Lower lobe of right lung (tissue), 2 donors: ENCODE measurements around the gene TMEM179B. TPM values are rescaled to one million over a fixed set of nuclear protein-coding genes. Genes with fewer than 3 reads are reported as not detected.
A peak's percentile ranks its signal among the peaks of the same experiment; 100 is the strongest.
"Not testable (repeated sequence)": the region's sequence is repeated elsewhere in the genome, so short reads cannot be mapped to it uniquely, and the experiment has no call there.

ENCODE experiments used
- ATAC-seq, 2 donors: fragments of 200-7000 bp; cut with Tn5 transposase; one replicate each; pipeline ENCODE4 v1.9.1; 2020 to 2022; ENCODE audit warnings: mild to moderate bottlenecking in 2 of 2, moderate library complexity in 2 of 2
- DNase-seq: peaks from one replicate; pipeline ENCODE4 v3.0.0-alpha.2; 2020
- H3K27ac ChIP-seq: fragments of 200-600 bp; one replicate; pipeline ENCODE4 v1.8.0; 2022
- H3K27me3 ChIP-seq: fragments of 200-600 bp; one replicate; pipeline ENCODE4 v1.8.0; 2022; ENCODE audit warnings: low read depth
- H3K36me3 ChIP-seq: fragments of 200-600 bp; one replicate; pipeline ENCODE4 v1.8.0; 2022; ENCODE audit warnings: mild to moderate bottlenecking
- H3K4me1 ChIP-seq: fragments of 200-600 bp; one replicate; pipeline ENCODE4 v1.8.0; 2022
- H3K4me3 ChIP-seq: fragments of 200-600 bp; one replicate; pipeline ENCODE4 v1.8.0; 2022; ENCODE audit warnings: mild to moderate bottlenecking
- H3K9me3 ChIP-seq: fragments of 200-600 bp; one replicate; pipeline ENCODE4 v1.8.0; 2022
- CTCF ChIP-seq: fragments of 200-600 bp; IDR thresholded peaks from one replicate; pipeline ENCODE4 v1.8.0; 2022; ENCODE audit warnings: antibody characterized with exemption, mild to moderate bottlenecking
- intact Hi-C: fragments of 100-400 bp; cut with DNase I; formaldehyde crosslinking; loops from one replicate; pipeline ENCODE4 v1.11.0; 2022
- total RNA-seq: library from RNA; stranded (reverse); fragmentation: NEBNext Ultra II Directional; extraction: Animal tissue kit (Norgen Biotek cat#: 25700); gene quantifications from one replicate; pipeline ENCODE4 v1.2.1, GENCODE V29; 2021
- donor health status: DM: no; HTN: yes; CAD: no; lungs with severe emphysema.

TMEM179B gene
- total RNA-seq, 1 donor from 2014 or later, result 54.6 TPM

DNA sequence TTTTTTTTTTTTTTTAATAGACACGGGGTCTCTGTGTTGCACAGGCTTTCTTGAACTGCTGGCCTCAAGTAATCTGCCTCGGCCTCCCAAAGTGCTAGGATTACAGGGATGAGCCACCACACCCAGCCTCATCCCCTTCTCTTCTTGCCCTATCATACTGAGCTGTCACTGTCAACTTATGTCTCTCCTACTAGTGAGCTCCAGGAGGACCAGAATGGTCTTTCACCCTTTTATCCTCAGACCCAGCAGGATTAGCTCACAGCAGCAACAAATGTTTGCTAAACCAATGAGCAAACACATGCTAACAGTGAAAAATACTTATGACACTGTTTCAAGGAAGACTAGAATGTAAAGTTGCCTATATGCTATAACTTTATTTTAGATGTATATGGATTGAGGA is 24.5 kb downstream of the TMEM179B start:
- TF ChIP-seq CTCF, result no peak
- no peaks in the 10 kb centered on the region for H3K4me1 ChIP-seq
- H3K9me3 ChIP-seq, result no peaks in the 10 kb centered on the region
- DNase-seq (no peak), ATAC-seq (no peak)
- H3K36me3 ChIP-seq, result peaks cover 39% of the 10 kb centered on the region
- intact Hi-C loops, result no loop called here
- no peak overlapping the region for H3K4me3 ChIP-seq
- H3K27ac ChIP-seq, result no peak overlapping the region
- H3K27me3 ChIP-seq, result no peaks in the 10 kb centered on the region

GRCh38 chr11:62816557-62816956 is 29.4 kb downstream of the TMEM179B start:
- H3K4me3 ChIP-seq, result peak overlapping the region; percentile 4
- DNase-seq, result peak; percentile 57
- peak overlapping the region; percentile 32 for H3K27ac ChIP-seq
- peaks cover 77% of the 10 kb centered on the region for H3K36me3 ChIP-seq
- no peaks in the 10 kb centered on the region for H3K9me3 ChIP-seq
- intact Hi-C loops, result no loop called here
- no peak for TF ChIP-seq CTCF
- H3K4me1 ChIP-seq, result no peaks in the 10 kb centered on the region
- no peaks in the 10 kb centered on the region for H3K27me3 ChIP-seq
- peak; percentile 64 to 70 for ATAC-seq

- no peak for TF ChIP-seq CTCF
- H3K4me3 ChIP-seq, result peak overlapping the region; percentile 4
- peaks cover 83% of the 10 kb centered on the region for H3K36me3 ChIP-seq
- no peaks in the 10 kb centered on the region for H3K4me1 ChIP-seq
- H3K9me3 ChIP-seq, result no peaks in the 10 kb centered on the region
- peak overlapping the region; percentile 32 for H3K27ac ChIP-seq
- no peaks in the 10 kb centered on the region for H3K27me3 ChIP-seq
- DNase-seq (no peak), ATAC-seq (no peak)
- intact Hi-C loops, result no loop called here
These were observed 29.9 kb downstream of the TMEM179B start for GRCh38 chr11:62817129-62817528.

DNA sequence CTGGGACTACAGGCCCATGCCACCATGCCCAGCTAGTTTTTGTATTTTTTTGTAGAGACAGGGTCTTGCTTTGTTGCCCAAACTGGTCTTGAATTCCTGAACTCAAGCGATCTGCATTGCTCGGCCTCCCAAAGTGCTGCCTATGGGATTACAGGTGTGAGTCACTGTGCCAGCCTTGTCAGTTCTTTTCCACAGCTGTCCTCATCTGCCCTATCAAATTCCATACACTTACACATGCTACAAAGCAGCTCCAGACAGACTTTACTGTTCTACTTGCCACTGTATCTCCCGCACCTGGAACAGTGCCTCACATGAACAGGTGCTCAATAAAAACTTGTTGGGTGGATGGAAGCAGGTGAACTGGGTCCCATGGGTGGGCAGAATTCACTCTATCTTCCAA is 36.5 kb downstream of the TMEM179B start:
- ATAC-seq (no peak), DNase-seq (no peak)
- TF ChIP-seq CTCF, result no peak
- Histone ChIP-seq H3K9me3 (no peaks in the 10 kb centered on the region), H3K27ac (no peak overlapping the region), H3K4me1 (peaks cover 4% of the 10 kb centered on the region), H3K27me3 (no peaks in the 10 kb centered on the region), H3K4me3 (no peak overlapping the region), H3K36me3 (peaks cover 98% of the 10 kb centered on the region)
- intact Hi-C loops, result no loop called here

- H3K27ac ChIP-seq, H3K27me3 ChIP-seq, intact Hi-C loops, H3K4me3 ChIP-seq, H3K9me3 ChIP-seq, DNase-seq, ATAC-seq: not testable (repeated sequence)
- H3K4me1 ChIP-seq, result peaks cover 35% of the 10 kb centered on the region
- peaks cover 61% of the 10 kb centered on the region for H3K36me3 ChIP-seq
These were observed 40.9 kb downstream of the TMEM179B start for GRCh38 chr11:62828130-62828529.

- DNase-seq (no peak), ATAC-seq (no peak)
- Histone ChIP-seq H3K4me3 (peak overlapping the region; percentile 94), H3K9me3 (no peaks in the 10 kb centered on the region), H3K27ac (peak overlapping the region; percentile 96), H3K27me3 (no peaks in the 10 kb centered on the region), H3K36me3 (peaks cover 55% of the 10 kb centered on the region), H3K4me1 (peaks cover 49% of the 10 kb centered on the region)
- TF ChIP-seq CTCF, result no peak
- intact Hi-C loops, result no loop called here
These were observed 43.8 kb downstream of the TMEM179B start for GRCh38 chr11:62830904-62831519.
